GM19035 (cell line): ENCODE data around the gene ECHDC3.

Source experiments
- ATAC-seq: cut with Tn5 transposase; IDR thresholded peaks from one replicate; pipeline ENCODE4 v1.9.1; 2021; ENCODE audit not compliant: unreplicated experiment

Gene ECHDC3

GRCh38 chr10:11775412-11775811 lies 33.2 kb downstream of the ECHDC3 start:
- no peak for ATAC-seq

- no peak for ATAC-seq
These were observed 33.9 kb downstream of the ECHDC3 start for GRCh38 chr10:11776080-11776479.

GRCh38 chr10:11781114-11781513 lies 38.9 kb downstream of the ECHDC3 start:
- no peak for ATAC-seq

- no peak for ATAC-seq
These were observed 40.8 kb downstream of the ECHDC3 start for GRCh38 chr10:11782793-11783557.

DNA sequence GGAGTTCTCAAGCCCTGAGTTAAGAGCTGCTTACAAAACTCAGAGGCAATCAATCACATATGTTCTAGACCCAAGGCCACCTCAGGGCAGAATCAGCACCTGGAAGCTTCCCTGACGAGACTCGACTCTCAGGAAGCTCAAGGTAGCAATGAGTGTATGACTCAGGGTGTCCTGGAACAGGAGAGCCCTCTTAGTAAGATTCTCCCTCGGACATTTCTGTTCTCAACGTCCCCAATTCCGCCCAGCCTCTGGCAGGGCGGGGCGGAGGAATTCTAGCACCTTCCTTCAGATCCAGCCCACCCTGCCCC lies 41.3 kb downstream of the ECHDC3 start:
- ATAC-seq = no peak

DNA sequence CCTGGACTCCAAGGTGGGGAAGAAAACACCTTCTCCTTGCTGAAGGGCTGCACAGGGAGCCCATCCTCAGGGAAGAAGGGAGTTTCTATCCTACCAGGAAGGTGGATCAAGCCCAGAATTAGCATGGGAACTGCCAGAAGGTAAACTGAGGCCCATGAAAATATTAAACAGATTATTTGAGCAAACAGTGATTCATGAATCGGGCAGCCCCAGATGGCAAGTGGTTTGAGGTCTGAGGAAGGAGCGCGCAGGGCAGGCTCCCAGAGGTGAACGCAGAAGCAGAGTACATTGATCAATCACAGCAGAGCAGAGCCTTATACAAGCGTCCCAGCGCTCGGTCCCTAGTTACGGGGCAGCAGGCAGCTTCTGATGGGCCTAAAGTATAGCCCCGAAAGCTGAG lies 45.2 kb downstream of the ECHDC3 start:
- ATAC-seq = no peak

DNA sequence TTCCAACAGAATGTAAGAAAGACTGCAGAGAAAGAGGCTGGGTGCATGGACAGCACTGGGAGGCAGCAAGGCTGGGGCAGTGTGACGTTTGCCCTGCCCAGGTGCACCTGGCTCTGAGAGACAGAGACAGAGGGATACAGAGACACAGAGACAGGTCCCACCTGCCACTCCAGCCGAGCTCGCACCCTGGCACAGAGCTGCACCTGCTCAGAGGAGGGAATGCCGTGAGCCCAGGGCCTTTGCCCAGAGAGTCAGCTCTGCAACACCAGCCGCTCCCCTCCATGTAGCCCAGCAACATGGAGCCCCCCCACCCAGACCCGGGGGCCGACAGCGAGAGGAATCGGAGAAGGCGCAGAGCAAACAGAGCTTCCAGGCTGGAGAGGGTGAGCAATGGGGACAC lies 45.7 kb downstream of the ECHDC3 start:
- no peak for ATAC-seq

- no peak for ATAC-seq
These were observed 47.1 kb downstream of the ECHDC3 start for GRCh38 chr10:11789306-11789705.

DNA sequence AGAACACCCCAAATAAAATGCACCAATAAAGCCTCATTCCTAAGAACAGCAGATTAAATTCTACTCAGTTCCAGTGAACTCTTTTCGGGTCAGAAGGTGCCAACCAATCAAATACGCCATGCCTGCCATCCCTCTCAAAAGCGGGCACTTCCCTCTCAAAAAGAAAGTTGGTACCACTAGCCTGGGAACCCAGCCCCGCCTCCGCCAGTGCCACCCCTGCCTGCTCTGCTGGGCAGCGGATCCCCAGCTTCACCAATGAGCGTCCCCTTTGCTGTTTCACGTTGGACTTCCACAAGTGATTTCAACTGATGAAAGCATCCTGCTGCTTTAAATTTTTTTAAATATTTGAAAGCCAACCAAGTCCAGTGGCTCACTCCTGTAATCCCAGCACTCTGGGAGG lies 47.8 kb downstream of the ECHDC3 start:
- no peak for ATAC-seq

DNA sequence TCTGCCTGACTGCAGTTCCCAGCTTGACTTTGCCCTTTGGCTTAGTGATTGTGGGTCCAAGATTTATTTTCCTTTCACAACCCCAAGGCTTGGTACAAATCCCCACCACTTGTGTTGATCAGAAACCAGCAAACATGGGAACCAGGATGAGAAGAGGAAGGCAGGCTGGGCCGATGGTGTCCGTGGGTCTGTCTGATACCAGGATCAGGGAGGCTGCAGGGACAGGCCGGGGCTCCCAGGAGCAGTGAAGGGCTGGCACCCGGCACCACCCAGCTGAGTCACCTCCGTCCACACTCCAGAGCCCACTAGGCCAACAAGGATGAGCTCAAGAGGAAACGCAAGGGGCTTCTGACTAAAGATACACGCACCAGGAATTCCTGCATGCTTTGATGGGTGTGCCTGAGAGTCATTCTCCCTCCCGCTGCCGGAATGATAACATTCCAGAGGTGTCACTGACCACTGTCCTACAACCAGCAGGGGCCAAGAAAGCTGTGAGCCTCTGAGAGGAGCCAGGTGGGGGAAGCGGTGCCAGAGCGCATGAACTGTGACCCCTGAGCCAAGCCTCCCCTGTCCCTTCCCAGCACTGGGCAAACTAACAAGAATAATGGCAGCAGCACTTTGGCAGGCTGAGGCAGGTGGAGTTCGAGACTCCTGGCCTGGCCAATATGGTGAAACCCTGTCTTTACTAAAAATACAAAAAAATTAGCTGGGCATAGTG lies 51.7 kb downstream of the ECHDC3 start:
- ATAC-seq = no peak

- no peak for ATAC-seq
These were observed 52.4 kb downstream of the ECHDC3 start for GRCh38 chr10:11794566-11794965.

GRCh38 chr10:11795101-11795920 lies 53.1 kb downstream of the ECHDC3 start:
- no peak for ATAC-seq

- ATAC-seq = no peak
These were observed 54.3 kb downstream of the ECHDC3 start for GRCh38 chr10:11796474-11796873.

GRCh38 chr10:11797281-11797680 lies 55.1 kb downstream of the ECHDC3 start:
- no peak for ATAC-seq

GRCh38 chr10:11797847-11798633 lies 55.9 kb downstream of the ECHDC3 start:
- ATAC-seq = no peak

- no peak for ATAC-seq
These were observed 56.9 kb downstream of the ECHDC3 start for GRCh38 chr10:11798845-11799735.

DNA sequence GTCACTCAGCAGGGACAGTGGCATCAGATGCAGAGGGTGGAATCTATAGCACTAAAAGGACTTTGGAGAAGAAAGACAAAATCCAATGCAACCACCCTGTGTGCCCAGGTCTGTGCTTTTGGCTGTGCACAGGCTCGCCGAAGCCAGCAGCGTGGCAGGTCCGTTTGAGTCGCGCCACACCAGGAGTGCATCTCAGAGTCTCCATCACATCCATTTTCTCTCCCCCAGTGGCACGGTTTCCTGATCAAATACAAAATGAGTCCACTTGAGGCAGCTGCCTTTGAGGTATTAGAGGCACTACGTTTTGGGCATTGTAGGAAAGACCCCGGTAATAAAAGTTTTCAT lies 57.5 kb downstream of the ECHDC3 start:
- ATAC-seq = no peak

DNA sequence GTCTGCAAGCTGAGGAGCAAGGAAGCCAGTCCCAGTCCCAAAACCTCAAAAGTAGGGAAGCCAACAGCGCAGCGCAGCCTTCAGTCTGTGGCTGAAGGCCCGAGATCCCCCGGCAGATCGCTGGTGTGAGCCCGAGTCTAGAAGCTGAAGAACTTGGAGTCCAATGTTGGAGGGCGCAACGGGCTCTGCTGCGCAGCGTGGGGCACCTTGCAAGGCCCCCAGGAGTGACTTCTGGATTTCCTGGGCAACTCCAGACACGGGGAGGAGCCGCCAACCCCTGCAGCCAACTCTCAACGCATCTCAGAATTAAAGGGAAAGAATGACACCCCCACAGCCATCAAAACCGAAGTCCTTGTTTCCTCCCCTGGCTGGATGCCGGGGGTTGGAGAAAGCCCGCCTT lies 62.2 kb downstream of the ECHDC3 start:
- no peak for ATAC-seq

DNA sequence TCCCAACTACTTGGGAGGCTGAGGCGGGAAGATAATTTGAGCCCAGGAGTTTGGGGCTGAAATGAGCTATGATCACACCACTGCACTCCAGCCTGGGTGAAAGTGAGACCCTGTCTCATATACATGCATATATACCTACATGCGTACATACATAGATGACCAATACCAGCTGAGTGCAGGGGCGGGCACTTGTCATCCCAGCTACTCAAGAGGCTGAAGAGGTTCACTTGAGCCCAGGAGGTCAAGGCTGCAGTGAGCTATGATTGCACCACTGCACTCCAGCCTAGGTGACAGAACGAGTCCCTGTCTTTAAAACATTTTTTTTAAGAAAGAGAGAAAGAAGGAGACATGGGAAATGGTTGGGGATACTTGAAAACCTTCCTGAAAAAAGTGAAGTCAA lies 63.6 kb downstream of the ECHDC3 start:
- no peak for ATAC-seq

DNA sequence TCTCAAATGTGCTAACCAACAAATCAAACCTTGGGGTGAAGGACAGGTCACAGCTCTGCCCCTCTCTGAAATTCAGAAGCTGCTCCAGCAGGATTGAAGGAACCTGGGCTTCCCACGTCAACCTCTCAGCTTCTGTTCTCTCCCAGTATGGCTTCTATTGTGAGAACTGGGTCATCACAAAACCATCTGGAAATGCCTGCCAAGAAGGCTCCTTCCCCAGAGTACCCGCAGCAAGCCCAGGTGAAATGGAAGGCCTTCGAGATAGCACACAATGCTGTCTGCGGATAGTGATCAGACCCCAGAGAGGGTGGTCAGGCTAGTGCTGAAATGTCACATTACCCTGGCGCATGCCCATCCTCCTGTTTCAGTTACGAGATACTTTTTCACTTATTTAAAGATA lies 64.5 kb downstream of the ECHDC3 start:
- ATAC-seq = no peak
